CD14-positive monocyte (primary cell): ENCODE results near the gene ANP32A. TPM values are rescaled to one million over a fixed set of nuclear protein-coding genes. Genes with fewer than 3 reads are reported as not detected.

Experiments used
- DNase-seq, 3 donors: peaks; one replicate each; pipeline ENCODE4 v3.0.0-alpha.2; 2011 to 2022
- H2AFZ ChIP-seq: 2 replicates; pipeline ENCODE4 v1.6.0; 2012; ENCODE audit warnings: mild to moderate bottlenecking, low read depth, low read length, inconsistent platforms; ENCODE audit not compliant: insufficient read depth, poor library complexity, severe bottlenecking
- H3K27ac ChIP-seq, 2 donors: 1 replicate in 1 of 2; 2 replicates in 1 of 2; pipeline ENCODE4 v1.5.1; 2012 to 2013; ENCODE audit warnings: low read length in 2 of 2, control low read depth in 1 of 2, inconsistent platforms in 1 of 2, low read depth in 1 of 2, mild to moderate bottlenecking in 1 of 2
- H3K27me3 ChIP-seq, 2 donors: one replicate each; pipeline versions ENCODE4 v1.6.0 to v1.6.1; 2011 to 2013; ENCODE audit warnings: low read length in 2 of 2; ENCODE audit not compliant: control insufficient read depth in 2 of 2, insufficient read depth in 2 of 2
- H3K36me3 ChIP-seq, 2 donors: replicated peaks in 1 of 2; 1 replicate in 1 of 2; 2 replicates in 1 of 2; pipeline versions ENCODE4 v1.5.1 to v1.6.1; 2012 to 2013; ENCODE audit warnings: low read length in 2 of 2, control low read depth in 1 of 2, inconsistent platforms in 1 of 2, mild to moderate bottlenecking in 1 of 2; ENCODE audit not compliant: insufficient read depth in 2 of 2, control insufficient read depth in 1 of 2
- H3K4me1 ChIP-seq, 2 donors: 1 replicate in 1 of 2; 2 replicates in 1 of 2; pipeline versions ENCODE4 v1.5.1 to v1.6.1; 2012 to 2013; ENCODE audit warnings: low read length in 2 of 2, control low read depth in 1 of 2, inconsistent platforms in 1 of 2, mild to moderate bottlenecking in 1 of 2, moderate library complexity in 1 of 2; ENCODE audit not compliant: insufficient read depth in 2 of 2, control insufficient read depth in 1 of 2
- H3K4me2 ChIP-seq: replicated peaks from 2 replicates; pipeline ENCODE3; 2012; ENCODE audit warnings: low read length, moderate library complexity, mild to moderate bottlenecking; ENCODE audit not compliant: poor library complexity, severe bottlenecking; ENCODE audit errors: extremely low read depth
- H3K4me3 ChIP-seq, 3 experiments: fragments of 200-600 bp in 1 of 3; sonication (generic) in 1 of 3; replicated peaks in 1 of 3; 1 replicate in 2 of 3; 2 replicates in 1 of 3; pipeline ENCODE4 v1.5.1; 2011 to 2013; ENCODE audit warnings: low read length in 3 of 3, mild to moderate bottlenecking in 3 of 3, control low read depth in 2 of 3, low read depth in 2 of 3, inconsistent platforms in 1 of 3, moderate library complexity in 1 of 3
- H3K79me2 ChIP-seq: 2 replicates; pipeline ENCODE4 v1.6.0; 2012; ENCODE audit warnings: mild to moderate bottlenecking, control low read depth, inconsistent platforms, low read length, moderate library complexity; ENCODE audit not compliant: insufficient read depth
- H3K9ac ChIP-seq: 2 replicates; pipeline ENCODE4 v1.6.0; 2017; ENCODE audit warnings: low read length, mild to moderate bottlenecking; ENCODE audit not compliant: insufficient read depth, poor library complexity, severe bottlenecking
- H3K9me3 ChIP-seq, 2 donors: replicated peaks in 1 of 2; 1 replicate in 1 of 2; 2 replicates in 1 of 2; pipeline versions ENCODE4 v1.5.1 to v1.6.1; 2012 to 2013; ENCODE audit warnings: low read length in 2 of 2, control low read depth in 1 of 2; ENCODE audit not compliant: control insufficient read depth in 1 of 2, insufficient read depth in 1 of 2
- H4K20me1 ChIP-seq: 2 replicates; pipeline ENCODE4 v1.6.0; 2012; ENCODE audit warnings: mild to moderate bottlenecking, low read length, control low read depth, moderate library complexity; ENCODE audit not compliant: insufficient read depth
- H3K27ac Mint-ChIP-seq, 7 donors: one replicate each; pipeline ENCODE4 v1.8.0; 2020; ENCODE audit warnings: mild to moderate bottlenecking in 7 of 7, mixed read lengths in 7 of 7, moderate library complexity in 6 of 7, inconsistent platforms in 2 of 7
- H3K27me3 Mint-ChIP-seq, 3 donors: one replicate each; pipeline ENCODE4 v1.8.0; 2021 to 2022; ENCODE audit warnings: low read depth in 3 of 3, mild to moderate bottlenecking in 3 of 3, mixed read lengths in 3 of 3, moderate library complexity in 3 of 3, inconsistent platforms in 1 of 3
- H3K36me3 Mint-ChIP-seq, 2 donors: one replicate each; pipeline ENCODE4 v1.8.0; 2020; ENCODE audit warnings: mixed read lengths in 2 of 2, inconsistent platforms in 1 of 2, mild to moderate bottlenecking in 1 of 2
- H3K4me1 Mint-ChIP-seq: one replicate; pipeline ENCODE4 v1.8.0; 2020; ENCODE audit warnings: mild to moderate bottlenecking, mixed read lengths
- H3K4me3 Mint-ChIP-seq, 2 donors: one replicate each; pipeline ENCODE4 v1.8.0; 2020; ENCODE audit warnings: mild to moderate bottlenecking in 2 of 2, mixed read lengths in 2 of 2, moderate library complexity in 1 of 2
- H3K9me3 Mint-ChIP-seq, 7 donors: one replicate each; pipeline ENCODE4 v1.8.0; 2020 to 2022; ENCODE audit warnings: mixed read lengths in 7 of 7, mild to moderate bottlenecking in 6 of 7, moderate library complexity in 6 of 7, inconsistent platforms in 2 of 7
- CTCF ChIP-seq: fragments of 200-600 bp; IDR thresholded peaks from one replicate; pipeline ENCODE4 v1.8.0; 2022; ENCODE audit warnings: antibody characterized with exemption, mild to moderate bottlenecking
- WGBS: methylation state at CpG from one replicate; pipeline ENCODE4 v1.1.5; 2013; ENCODE audit warnings: missing lambda C conversion rate; ENCODE audit not compliant: insufficient coverage; 5-methylcytosine and 5-hydroxymethylcytosine counted together
- intact Hi-C, 2 donors: fragments of 100-400 bp; cut with micrococcal nuclease; formaldehyde crosslinking; loops; one replicate each; pipeline versions ENCODE4 v1.15.0 to v1.15.1; 2023
- polyA plus RNA-seq, 3 donors: library from polyadenylated mRNA; depleted of rRNA in 1 of 3; unstranded in 2 of 3; stranded (reverse) in 1 of 3; fragments of 300-500 nt in 2 of 3; fragments of >200 nt in 1 of 3; fragmentation: Illumina TruSeq in 2 of 3; gene quantifications; 1 replicate in 2 of 3; 2 replicates in 1 of 3; pipeline ENCODE4 v1.2.3, GENCODE V29; 2012 to 2021

The ANP32A gene
- polyA plus RNA-seq, 3 donors: 75.4 to 98.8 (median 86.8) TPM

GRCh38 chr15:68833700-68834331 is 13.1 kb upstream of the ANP32A start:
- Mint-ChIP-seq H3K27me3 (peaks cover 10 to 12% (median 12%) of the 10 kb centered on the region in 3 donors), H3K27ac (peak overlapping the region in 1 of 7 donors; percentile 46), H3K36me3 (no peaks in the 10 kb centered on the region), H3K4me1 (peaks cover 13% of the 10 kb centered on the region), H3K4me3 (no peak overlapping the region), H3K9me3 (peaks cover 8 to 30% (median 23%) of the 10 kb centered on the region in 7 donors)
- intact Hi-C loops: loop anchor here in 1 of 2 donors (10.0 kb wide), 1 partner anchor 99 kb away; no protein-coding TSS in a partner anchor
- H3K27ac ChIP-seq: no peak overlapping the region
- H2AFZ ChIP-seq: no peak overlapping the region
- no peak for TF ChIP-seq CTCF
- WGBS: 87% methylated on average over 7 of the region's 10 CpGs
- no peak overlapping the region for H3K4me2 ChIP-seq
- no peak overlapping the region for H3K4me3 ChIP-seq
- DNase-seq: no peak
- H4K20me1 ChIP-seq: no peaks in the 10 kb centered on the region
- H3K36me3 ChIP-seq: no peaks in the 10 kb centered on the region
- H3K9me3 ChIP-seq: peaks cover 8 to 19% of the 10 kb centered on the region in 2 donors
- no peak overlapping the region for H3K9ac ChIP-seq
- H3K79me2 ChIP-seq: no peaks in the 10 kb centered on the region
- H3K27me3 ChIP-seq: peaks cover 0 to 3% of the 10 kb centered on the region in 2 donors
- H3K4me1 ChIP-seq: peaks cover 10 to 15% of the 10 kb centered on the region in 2 donors

DNA sequence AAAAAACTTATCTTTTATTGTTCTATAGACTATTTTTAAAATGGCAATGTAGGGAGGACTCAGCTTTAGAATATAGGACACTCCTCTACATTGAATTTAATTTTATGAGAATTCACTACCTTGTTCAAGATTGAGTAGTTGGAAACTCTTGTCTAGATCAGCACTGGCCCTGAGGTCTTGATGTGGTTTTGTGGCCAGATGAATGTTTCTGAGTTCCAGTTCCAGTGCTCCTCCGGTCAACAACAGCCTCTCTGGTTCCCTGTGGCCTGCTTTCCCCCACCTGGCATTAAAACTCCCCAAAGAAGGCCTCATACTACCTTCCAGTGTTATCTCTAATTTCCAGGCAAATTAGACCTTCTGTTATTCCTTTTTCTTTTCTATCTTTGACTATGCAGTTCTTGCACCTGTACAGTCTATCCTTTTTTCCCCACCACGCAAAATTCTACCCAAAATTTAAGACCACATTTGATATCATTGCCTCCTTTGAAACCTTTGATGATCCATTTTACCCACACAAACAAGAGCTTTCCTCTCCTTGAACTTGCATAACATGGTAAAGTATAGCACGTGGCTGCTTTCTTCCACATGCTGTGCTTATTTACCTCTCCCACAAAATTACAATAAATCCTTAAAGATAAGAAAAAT is 9.6 kb upstream of the ANP32A start:
- no peak overlapping the region for H3K9ac ChIP-seq
- TF ChIP-seq CTCF: no peak
- H3K79me2 ChIP-seq: no peaks in the 10 kb centered on the region
- DNase-seq: no peak
- no peaks in the 10 kb centered on the region for H3K27me3 ChIP-seq
- Mint-ChIP-seq H3K4me3 (no peak overlapping the region), H3K27ac (no peak overlapping the region), H3K27me3 (peaks cover 3 to 12% (median 7%) of the 10 kb centered on the region in 3 donors), H3K9me3 (peaks cover 0 to 3% (median 0%) of the 10 kb centered on the region in 7 donors), H3K36me3 (no peaks in the 10 kb centered on the region), H3K4me1 (peaks cover 20% of the 10 kb centered on the region)
- H3K4me3 ChIP-seq: no peak overlapping the region
- no peak overlapping the region for H3K4me2 ChIP-seq
- no peaks in the 10 kb centered on the region for H3K36me3 ChIP-seq
- H3K4me1 ChIP-seq: peaks cover 10 to 20% of the 10 kb centered on the region in 2 donors
- no peaks in the 10 kb centered on the region for H4K20me1 ChIP-seq
- intact Hi-C loops: loop anchor here in 1 of 2 donors (10.0 kb wide), 1 partner anchor 95 kb away; no protein-coding TSS in a partner anchor
- H3K27ac ChIP-seq: no peak overlapping the region
- H3K9me3 ChIP-seq: no peaks in the 10 kb centered on the region
- 72% methylated on average over 2 of the region's 3 CpGs for WGBS
- H2AFZ ChIP-seq: no peak overlapping the region
